Measurements from ENCODE around the gene ZNF320.
"Not testable (repeated sequence)": the region's sequence is repeated elsewhere in the genome, so short reads cannot be mapped to it uniquely, and the experiment has no call there.

ZNF320 gene

DNA sequence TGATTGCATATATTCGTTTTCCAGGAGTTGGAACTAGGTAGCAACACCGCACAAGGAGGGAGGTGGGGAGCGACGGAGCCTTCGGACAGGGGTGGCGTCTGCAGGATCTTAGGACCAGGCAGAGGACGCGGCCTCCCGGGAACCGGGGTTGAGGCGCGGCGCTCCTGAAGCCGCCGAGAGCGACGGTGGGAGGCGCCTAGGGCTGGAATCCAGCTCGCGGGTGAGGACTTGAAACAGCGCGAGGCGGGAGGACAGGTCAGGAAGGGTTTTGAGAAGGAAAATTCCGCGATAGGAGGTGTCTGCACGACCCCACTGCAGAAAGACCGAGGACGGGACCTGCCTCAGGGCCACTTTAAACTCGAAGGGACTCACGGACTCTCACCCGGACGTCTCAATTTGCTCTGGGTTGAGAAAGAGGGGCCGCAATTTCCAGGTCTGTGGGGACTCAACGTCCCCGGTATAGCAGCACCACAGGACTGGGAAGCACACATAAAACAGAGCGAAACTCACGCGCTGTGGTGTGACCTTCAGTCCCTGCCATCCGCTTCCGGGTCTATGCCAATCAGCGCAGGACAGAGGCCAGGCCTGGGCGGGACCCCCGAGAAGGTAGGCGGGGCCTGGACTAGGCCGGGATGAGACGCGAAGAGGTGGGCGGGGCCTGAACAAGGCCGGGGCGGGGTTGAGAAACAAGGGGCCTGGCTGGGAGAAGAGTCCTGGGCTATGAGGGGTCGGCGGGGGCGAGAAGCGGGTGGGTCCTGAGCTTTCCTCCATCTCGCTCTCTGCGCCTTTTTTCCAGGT is at the start of gene ZNF320:
Gene ZNF320, minus strand, starts transcription at position 498 of the 798 bp plus-strand sequence. CDS start 7,380 bp downstream, outside the sequence.
- no peak for DNase-seq

DNA sequence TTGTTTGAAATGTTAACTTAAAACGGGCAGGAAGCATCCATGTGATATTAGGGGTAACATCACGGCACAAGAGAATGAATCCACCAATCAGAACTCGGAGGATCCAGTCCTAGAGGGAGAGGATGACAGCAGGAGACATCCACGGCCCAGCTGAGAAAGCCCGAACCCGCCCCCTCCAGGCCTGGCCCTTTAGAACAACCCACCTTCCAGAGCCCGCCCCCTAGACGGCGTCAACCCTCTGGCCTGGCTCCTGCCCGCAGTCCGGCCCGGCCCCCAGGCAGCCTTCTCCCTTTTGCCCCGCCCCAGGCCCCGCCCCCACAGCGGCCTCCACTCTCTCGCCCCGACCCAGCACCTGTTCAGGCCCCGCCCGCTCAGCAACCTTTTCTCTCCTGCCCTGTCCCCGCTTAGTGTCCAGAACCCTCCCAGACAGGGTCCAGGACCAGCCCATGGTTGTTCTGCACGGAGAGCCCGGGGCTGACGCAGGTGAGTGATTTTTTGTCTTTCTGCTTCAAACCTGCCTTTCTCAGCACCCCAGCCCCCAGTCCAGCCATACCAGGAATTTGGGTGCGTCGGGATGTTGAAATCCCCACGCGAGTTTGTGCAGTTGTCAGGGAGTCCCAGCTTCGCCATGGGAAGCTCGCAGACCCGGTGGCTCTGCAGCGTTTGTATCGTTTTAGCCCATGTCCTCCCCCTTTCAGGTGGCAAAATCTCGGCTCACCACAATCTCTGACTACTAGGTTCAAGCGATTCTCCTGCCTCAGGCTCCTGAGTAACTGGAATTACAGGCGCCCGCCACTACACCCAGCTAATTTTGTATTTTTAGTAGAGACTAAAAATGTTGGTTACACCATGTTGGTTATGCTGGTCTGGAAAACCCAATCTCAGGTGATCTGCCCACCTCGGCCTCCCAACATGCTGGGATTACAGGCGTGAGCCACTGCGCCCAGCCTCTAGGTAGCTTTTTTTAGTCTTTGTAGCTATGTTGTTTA is 49.2 kb upstream of the ZNF320 start:
- DNase-seq, result peak; percentile 68 to 79

DNA sequence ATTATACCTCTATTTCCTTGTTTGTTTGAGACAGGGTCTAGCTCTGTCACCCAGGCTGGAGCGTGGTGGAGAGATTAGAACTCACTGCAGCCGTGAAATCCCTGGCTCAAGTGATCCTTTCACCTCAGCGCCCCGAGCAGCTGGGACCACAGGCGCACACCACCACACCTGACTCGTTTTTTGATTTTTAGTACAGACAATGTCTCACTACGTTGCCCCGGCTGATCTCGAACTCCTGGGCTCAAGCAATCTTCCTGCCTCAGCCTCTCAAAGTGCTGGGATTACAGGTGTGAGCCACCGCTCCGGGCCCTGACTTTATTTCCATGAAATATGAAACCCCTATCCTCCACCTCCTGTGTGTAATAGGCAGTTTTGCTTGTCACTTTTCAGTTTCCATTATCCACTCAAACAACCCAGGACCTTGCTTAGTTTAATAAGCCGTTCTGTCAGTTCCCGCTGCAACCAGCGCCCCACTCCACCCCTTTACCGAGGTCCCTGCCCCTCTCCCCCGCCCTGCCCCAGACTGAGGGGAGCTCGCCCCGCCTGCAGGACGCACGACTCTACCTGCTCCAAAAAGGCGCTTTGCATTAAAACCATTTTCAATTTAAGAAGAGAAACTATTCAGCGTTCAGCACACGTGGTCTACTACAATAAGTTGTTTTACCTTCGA is 48.4 kb upstream of the ZNF320 start:
- DNase-seq, result no peak

DNA sequence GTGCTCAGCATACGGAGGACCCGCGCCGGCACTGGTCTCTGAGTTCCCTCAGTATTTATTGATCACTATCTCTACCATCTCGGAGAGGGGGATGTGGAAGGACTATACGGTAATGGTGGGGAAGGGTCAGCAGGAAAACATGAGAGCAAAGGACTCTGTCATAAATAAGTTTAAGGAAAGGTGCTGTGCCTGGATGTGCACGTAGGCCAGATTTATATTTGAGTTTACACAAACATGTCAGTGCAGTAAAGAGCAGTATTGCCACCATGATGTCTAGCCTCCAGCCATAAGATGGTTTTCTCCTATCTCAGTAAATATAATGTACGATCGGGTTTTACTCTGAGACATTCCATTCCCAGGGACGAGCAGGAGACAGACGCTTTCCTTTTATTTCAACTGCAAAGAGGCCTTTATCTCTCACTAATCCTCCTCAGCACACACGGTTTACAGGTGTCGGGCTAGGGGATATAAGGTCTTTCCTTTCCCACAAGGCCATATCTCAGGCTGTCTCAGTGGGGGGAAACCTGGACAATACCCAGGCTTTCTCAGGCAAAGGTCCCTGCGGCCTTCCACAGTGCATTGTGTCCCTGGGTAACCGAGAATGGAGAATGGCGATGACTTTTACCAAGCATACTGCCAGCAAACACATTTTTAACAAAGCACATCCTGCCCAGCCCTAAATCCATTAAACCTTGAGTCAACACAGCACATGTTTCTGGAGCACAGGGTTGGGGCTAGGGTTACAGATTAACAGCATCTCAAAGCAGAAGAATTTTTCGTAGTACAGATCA is 47.5 kb upstream of the ZNF320 start:
- not testable (repeated sequence) for DNase-seq

DNA sequence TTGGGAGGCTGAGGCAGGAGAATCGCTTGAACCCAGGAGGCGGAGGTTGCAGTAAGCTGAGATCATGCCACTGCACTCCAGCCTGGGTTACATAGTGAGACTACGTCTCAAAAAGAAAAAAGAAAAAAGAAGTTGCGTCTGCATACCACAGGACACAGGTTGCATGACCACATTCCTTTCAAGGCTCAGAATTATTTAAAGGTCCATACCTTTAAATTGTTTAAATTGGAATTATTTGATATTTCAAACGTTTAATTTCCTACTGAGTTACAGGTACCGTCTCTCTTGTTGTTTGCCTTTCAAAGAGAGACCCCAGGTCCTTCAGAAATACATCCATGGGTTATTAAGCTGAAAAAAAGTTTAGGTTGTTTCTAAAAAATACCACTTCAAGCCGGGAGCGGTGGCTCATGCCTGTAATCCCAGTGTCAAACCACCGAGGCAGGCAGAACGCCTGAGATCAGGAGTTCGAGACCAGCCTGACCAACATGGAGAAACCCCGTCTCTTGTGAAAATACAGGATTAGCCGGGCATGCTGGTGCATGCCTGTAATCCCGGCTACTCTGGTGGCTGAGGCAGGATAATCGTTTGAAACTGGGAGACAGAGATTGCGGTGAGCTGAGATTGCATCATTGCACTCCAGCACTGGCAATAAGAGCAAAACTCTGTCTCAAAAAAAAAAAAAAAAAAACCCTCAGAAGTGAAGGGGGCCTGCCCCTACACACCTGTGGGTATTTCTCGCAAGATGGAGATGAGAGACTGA is 46.6 kb upstream of the ZNF320 start:
- DNase-seq, result no peak

DNA sequence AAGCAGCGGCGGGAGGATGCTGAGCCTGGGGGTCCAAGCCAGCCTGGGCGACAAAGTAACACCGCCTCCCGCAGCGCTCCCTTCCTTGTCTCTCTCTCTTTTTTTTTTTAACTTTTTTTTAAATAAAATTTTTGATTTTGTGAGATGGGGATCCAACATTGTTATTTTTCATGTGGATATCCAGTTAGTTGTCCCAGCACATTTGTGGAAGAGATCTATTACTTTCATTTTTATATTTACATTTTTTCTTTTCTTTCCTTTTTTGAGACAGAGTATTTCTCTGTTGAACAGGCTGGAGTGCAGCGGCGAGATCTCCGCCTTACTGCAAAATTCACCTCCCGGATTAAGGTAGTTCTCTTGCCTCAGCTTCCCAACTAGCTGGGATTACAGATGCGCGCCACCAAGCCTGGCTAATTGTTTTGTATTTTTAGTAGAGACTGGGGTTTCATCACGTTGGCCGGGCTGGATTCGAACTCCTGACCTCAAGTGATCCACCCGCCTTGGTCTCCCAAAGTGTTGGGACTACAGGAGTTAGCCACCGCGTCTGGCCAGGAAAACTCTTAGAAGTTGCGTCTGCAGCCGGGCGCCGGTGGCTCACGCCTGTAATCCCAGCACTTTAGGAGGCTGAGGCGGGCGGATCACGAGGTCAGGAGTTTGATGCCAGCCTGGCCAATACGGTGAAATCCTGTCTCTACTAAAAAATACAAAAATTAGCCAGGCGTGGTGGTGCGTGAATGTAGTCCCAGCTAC is 45.9 kb upstream of the ZNF320 start:
- DNase-seq, result no peak

DNA sequence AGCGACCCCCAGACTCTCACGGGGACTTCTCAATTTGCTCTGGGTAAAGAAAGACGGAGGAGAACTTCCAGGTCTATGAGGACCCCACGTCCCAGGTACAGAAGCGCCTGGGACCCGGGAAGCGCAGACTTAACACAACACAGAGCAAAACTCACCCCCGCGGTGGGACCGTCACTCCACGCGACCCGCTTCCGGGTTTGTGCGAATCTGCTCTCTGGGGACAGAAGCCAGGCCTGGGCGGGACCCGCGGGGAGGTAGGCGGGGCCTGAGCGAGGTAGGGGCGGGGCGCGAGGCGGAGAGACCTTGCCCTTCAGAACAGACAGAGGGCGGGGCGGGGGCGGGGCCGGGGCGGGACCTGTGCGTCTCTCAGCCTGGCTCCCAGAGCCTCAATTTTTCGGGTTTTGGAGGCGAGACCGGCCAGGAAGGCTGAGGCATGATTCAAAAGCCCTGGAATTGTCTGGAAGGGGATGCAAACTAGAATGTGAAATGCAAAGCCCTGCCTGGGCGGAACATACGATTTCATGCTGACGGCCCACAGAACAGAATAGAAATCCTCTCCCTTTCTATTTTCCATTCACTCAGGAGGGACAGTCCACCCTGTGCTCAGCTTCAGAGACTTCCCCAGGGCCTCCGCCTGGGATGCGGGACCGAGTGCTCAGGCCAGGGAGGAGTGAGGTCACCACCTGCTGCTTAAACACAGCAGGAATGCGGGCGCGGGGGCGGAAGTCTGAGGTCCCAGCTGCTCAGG is 45.1 kb upstream of the ZNF320 start:
- DNase-seq, result peak; percentile 67 to 71

DNA sequence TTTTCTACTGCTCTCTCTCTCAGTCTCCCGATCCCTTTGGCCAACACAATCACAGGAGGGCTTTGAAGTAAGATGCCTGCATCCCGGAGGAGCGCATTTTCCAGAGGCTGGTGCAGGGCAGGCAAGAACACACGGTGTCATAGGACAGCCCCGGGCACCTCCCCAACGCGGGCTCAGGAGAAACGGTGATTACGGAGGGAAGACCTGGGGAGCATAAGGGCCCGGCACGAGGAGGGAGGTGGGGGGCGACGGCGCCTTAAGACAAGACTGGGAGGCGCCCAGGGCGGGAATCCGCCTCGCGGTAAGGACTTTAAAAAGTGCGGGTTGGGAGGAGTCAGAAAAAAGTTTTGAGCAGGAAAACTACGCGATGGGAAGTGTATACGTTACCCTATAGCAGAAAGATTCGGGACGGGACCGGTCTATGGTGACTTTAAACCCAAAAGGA is 44.5 kb upstream of the ZNF320 start:
- peak in 1 of 2 experiments; percentile 23 for DNase-seq

DNA sequence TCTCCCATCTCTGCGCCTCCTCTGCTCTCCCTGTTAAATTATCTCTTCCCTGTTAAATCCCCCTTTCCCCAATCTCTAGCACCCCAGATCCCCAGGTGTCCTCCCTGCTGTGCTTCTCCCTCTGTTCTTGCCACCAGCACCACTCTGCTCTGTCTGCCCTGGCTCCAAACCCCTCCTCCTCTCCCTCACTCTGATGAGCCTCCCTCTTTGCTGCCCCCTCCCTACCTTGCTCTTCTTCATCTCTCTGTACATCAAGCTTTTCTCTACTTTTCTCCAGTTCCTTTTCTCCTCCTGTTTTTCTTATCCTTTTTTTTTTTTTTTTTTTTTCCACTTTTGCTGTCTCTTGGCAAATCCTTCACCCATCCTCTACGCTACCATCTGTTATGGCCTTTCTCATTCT is 44.1 kb upstream of the ZNF320 start:
- DNase-seq, result not testable (repeated sequence)

DNA sequence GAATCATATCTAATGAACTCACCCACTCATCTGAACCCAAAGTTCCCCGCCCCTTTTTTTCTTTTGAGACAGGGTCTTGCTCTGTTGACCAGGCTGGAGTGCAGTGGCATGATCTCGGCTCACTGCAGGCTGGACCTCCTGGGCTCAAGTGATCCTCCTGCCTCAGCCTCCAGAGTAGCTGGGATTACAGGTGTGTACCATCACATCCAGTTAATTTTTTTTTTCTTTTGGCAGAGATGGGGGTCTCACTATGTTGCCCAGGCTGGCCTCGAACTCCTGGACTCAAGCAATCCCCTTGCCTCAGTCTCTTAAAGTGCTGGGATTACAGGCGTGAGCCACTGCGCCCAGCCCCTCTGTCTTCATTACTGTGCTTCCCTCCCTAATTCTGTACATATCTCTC is 43.5 kb upstream of the ZNF320 start:
- not testable (repeated sequence) for DNase-seq

DNA sequence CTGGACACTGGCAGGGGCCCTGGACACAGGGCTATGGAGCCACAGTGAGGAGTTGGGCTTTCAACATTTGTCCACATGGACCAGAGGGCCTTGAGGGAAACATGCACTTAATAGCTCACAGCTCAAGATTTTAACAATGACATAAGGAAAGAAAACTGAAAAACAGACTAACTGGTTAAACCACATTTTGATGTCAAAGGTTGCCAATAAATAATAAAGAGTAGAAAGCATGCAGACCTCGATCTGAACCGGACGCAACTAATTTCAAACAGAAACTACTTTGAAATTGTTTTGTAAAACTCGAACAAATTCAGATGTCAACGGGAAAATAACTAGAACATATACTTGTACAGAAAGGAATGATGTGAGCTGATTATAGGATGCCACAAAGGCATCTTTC is 41.3 kb upstream of the ZNF320 start:
- DNase-seq, result no peak

DNA sequence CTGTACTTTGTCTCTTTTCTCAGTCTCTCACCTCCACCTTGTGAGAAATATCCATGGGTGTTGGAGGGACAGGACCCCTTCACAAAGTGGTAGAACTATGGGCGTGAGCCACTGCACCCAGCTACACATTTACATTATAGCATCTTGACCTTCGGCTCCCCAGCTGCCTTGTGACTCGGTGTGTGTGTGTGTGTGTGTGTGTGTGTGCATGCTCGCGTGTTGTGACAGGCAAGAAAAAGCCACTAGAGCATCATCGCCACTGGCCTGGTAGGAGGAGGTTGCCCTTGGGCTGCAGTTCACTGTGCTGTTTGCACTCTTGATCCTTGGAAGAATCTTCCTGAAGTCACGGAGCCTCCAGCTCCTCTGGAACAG is 39.5 kb upstream of the ZNF320 start:
- DNase-seq, result no peak

DNA sequence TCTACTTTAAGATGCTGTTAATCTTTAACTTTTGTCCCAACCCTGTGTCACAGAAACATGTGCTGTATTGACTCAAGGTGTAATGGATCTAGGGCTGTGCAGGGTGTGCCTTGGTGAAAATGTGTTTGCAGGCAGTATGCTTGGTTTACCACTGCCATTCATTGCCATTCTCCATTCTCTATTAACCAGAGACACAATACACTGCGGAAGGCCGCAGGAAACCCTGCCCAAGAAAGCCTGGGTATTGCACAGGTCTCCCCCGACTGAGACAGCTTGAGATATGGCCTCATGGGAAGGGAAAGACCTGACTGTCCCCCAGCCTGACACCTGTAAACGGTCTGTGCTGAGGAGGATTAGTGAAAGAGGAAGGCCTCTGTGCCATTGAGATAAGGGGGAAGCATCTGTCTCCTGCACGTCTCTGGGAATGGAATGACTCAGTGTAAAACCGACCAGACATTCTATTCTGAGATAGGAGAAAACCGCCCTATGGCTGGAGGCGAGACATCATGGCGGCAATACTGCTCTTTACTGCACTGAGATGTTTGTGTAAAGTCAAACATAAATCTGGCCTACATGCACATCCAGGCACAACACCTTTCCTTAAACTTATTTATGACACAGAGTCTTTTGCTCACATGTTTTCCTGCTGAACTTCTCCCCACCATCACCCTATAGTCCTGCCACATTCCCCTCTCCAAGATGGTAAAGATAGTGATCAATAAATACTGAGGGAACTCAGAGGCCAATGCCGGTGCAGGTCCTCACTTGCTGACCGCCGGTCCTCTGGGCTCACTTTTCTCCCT is 38.9 kb upstream of the ZNF320 start:
- DNase-seq, result no peak

DNA sequence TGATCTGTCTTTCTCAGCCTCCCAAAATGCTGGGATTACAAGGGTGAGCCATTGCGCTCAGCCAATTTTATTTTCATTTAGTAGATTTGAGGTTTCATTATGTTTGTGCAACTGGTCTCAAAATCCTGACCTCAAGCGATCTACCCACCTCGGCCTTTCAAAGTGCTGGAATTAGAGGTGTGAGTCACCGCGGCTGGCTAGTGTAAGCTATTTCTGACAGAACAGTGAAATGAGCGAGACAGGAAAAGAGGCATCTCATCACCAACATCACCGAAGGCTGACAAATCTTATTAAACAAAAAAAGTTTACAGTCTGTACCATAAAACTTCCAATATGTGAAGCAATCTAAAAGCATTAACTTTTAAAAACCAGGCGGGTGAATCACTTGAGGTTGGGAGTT is 38.0 kb upstream of the ZNF320 start:
- DNase-seq, result no peak

DNA sequence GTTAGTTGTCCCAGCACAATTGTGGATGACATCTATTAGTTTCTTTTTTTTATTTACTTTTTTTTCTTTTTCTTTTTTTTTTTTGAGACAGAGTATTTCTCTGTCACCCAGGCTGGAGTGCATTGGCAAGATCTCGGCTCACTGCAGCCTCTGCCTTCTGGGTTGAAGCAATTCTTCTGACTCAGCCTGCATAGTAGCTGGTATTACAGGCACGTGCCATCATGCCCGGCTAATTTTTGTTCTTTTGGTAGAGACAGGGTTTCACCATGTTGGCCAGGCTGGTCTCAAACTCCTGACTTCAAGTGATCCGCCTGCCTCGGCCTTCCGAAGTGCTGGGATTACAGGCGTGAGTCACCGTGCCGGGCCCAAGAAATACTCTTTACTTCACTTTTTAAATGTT is 27.2 kb upstream of the ZNF320 start:
- DNase-seq, result not testable (repeated sequence)

DNA sequence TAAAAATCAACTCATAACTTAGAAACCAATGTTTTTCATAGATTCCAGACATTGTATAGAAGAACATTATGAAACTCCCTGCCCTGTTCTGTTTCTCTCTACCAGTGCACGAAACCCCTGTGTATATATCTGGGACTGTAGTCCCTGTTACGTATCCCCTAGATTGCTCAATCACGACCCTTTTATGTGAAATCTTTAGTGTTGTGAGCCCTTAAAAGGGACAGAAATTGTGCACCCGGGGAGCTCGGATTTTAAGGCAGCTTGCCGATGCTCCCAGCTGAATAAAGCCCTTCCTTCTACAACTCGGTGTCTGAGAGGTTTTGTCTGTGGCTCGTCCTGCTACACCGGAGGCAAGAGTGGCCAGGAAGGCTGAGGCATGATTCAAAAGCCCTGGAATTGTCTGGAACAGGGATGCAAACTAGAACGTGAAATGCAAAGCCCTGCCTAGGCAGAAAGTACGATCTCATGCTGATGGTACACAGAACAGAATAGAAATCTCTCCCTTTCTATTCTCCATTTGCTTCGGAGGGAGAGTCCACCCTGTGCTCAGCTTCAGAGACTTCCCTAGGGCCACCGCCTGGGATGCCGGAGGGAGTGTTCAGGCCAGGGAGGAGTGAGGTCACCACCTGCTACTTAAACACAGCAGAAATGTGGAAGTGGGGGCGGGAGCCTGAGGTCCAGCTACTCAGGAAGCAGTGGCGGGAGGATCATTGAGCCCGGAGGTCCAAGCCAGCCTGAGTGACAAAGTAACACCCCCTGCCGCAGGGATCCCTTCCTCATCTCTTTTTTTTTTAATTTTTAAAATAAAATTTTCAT is 26.6 kb upstream of the ZNF320 start:
- DNase-seq, result peak; percentile 50 to 75

DNA sequence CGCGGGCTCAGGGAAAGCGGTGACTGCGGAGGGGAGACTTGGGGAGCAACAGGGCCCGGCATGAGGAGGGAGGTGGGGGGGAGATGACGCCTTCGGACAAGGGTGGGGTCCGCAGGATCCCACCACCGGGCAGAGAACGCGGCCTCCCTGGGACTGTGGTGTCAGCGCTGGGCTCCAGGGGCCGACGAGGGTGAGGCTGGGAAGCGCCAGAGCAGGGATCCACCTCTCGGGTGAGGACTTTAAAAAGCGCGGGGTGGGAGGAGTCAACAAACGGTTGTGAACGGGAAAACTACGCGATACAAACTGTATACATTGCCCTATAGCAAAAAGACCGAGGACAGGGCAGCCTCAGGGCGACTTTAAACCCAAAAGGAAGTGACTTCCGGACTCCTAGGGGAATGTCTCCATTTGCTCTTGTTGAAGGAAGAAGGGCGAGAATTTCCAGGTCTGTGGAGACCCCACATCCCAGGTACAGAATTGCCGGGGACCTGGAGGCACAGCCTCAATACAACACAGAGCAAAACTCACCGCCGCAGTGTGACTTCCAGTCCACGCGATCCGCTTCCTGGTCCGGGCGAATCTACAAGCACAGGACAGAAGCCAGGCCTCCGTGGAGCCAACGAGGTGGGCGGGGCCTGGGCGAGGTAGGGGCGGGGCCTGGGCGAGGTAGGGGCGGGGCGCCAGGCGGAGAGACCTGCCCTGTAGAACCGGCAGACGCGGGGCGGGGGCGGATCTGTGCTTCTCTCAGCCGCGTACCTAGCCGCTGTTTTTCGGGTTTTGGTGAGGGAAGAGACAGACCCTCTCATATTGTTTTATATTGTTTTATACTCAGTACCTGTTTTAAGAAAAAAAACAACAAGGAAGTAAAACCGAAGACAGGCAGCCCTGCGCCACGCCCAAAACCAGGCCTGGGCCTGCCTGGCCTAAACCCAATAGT is 25.7 kb upstream of the ZNF320 start, which contains the start of gene ZNF888:
Gene ZNF888, minus strand, starts transcription at position 588 of the 937 bp plus-strand sequence. CDS start 5,555 bp downstream, outside the sequence.
- peak; percentile 56 to 64 for DNase-seq
